Measurements from ENCODE around the gene CDC34. TPM values are rescaled to one million over a fixed set of nuclear protein-coding genes. Genes with fewer than 3 reads are reported as not detected.

The CDC34 gene
- polyA plus RNA-seq, 2 of the 4 experiments (the other 2 are of a cell fraction): 37.4 to 62.6 TPM

DNA sequence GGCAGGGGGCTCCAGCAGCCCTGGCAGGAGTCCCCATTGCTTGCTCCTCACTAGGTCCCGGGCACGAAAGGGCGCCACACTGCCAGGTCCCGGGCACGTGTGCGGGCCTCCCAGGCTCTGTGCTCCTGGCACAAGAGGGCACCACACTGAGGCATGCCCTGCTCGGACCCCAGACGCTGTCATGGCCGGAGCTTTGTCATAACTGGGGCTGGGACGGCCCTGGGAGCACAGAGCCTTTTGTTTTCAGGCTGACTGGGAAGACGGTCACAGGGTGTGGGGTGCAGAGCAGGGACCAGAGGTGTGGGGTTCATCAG, 48.2 kb downstream of the CDC34 start:
- no peak for DNase-seq (ENCODE audit: low read depth in 1 of 2, low spot score in 1 of 2)
- ATAC-seq: no peak
- POLR2A ChIA-PET: no interaction called here
- no peak overlapping the region for H3K4me2 ChIP-seq
- peaks cover 27% of the 10 kb centered on the region for H3K4me1 ChIP-seq
- 76% methylated on average over 4 of the region's 11 CpGs for WGBS (ENCODE audit: missing lambda C conversion rate)
- H3K4me3 ChIP-seq: no peak overlapping the region
- no peak overlapping the region for H3K27ac ChIP-seq
- no peak for FAIRE-seq
- CTCF ChIA-PET: no interaction called here
- no peak for TF ChIP-seq CEBPB (IDR thresholded peaks at IDR 0.05)
- no peak for TF ChIP-seq HES2 (IDR thresholded peaks at IDR 0.05)
- no peak for TF ChIP-seq EHF (CRISPR knock-in tag; IDR thresholded peaks at IDR 0.05)
- TF ChIP-seq HOXB5 (CRISPR knock-in tag; IDR thresholded peaks at IDR 0.05): no peak
- TF ChIP-seq HOXB13 (CRISPR knock-in tag; IDR thresholded peaks at IDR 0.05; ENCODE audit: low read depth): no peak
- no peak for TF ChIP-seq RARB (CRISPR knock-in tag; IDR thresholded peaks at IDR 0.05)
- no peak for TF ChIP-seq ZFP36 (IDR thresholded peaks at IDR 0.05; ENCODE audit: borderline replicate concordance, partially characterized antibody)
- no peak for TF ChIP-seq TP53 (CRISPR knock-in tag; IDR thresholded peaks at IDR 0.05)
- no peak for TF ChIP-seq MAX (IDR thresholded peaks at IDR 0.05)
- TF ChIP-seq RFX5 (IDR thresholded peaks at IDR 0.05): no peak
- TF ChIP-seq FOSB (CRISPR knock-in tag; IDR thresholded peaks at IDR 0.05): no peak
- TF ChIP-seq PHF8 (IDR thresholded peaks at IDR 0.05; ENCODE audit: borderline replicate concordance, low read depth): no peak
- TF ChIP-seq ZSCAN20 (CRISPR knock-in tag; IDR thresholded peaks at IDR 0.05): no peak
- TF ChIP-seq EHMT2 (IDR thresholded peaks at IDR 0.05; ENCODE audit: low read depth): no peak
- TF ChIP-seq FOXS1 (CRISPR knock-in tag; IDR thresholded peaks at IDR 0.05): no peak
- no peak for TF ChIP-seq NR3C1 (IDR thresholded peaks at IDR 0.05)
- TF ChIP-seq NFE2L2 (conservative IDR thresholded peaks at IDR 0.05; ENCODE audit: low read length): no peak
- no peak for TF ChIP-seq POLR2A (IDR thresholded peaks at IDR 0.05; ENCODE audit: low read length)
- H3K9me3 ChIP-seq: no peaks in the 10 kb centered on the region

DNA sequence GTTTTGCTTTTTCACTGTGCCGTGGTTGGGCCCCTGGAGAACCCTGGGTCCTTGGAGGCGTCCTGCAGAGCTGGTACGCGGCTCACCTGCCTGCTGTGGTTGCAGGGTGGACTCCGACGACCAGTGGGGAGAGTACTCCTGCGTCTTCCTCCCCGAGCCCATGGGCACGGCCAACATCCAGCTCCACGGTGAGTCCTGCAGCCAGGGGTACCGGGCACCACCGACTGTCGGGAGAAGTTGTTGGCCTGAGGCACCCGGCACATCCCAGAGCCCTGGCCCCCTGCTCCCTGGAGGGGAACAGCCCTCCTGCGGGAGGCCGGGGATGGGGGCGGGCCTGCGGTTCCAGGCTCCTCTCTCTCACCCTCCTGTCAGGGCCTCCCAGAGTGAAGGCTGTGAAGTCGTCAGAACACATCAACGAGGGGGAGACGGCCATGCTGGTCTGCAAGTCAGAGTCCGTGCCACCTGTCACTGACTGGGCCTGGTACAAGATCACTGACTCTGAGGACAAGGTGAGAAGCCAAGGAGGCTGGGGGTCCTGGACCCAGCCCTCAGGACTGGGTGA, 48.8 kb downstream of the CDC34 start:
- Histone ChIP-seq H3K9me3 (no peaks in the 10 kb centered on the region), H3K4me1 (peaks cover 27% of the 10 kb centered on the region), H3K27ac (no peak overlapping the region), H3K4me2 (no peak overlapping the region), H3K4me3 (no peak overlapping the region)
- WGBS (ENCODE audit: missing lambda C conversion rate): 86% methylated on average over 1 of the region's 22 CpGs
- FAIRE-seq (no peak), ATAC-seq (no peak), DNase-seq (ENCODE audit: low read depth in 1 of 2, low spot score in 1 of 2) (no peak)
- ChIA-PET POLR2A (no interaction called here), CTCF (interaction anchor here (2.4 kb wide), 1 partner anchor 48 kb away, joined by 6 read pairs; the partner anchor contains the start of gene CDC34)
- no peak for TF ChIP-seq ESRRA (IDR thresholded peaks at IDR 0.05; ENCODE audit: borderline replicate concordance, low read length)
- no peak for TF ChIP-seq HOXB13 (CRISPR knock-in tag; IDR thresholded peaks at IDR 0.05; ENCODE audit: low read depth)
- TF ChIP-seq TP53 (CRISPR knock-in tag; IDR thresholded peaks at IDR 0.05): no peak
- TF ChIP-seq EP300 (IDR thresholded peaks at IDR 0.05): no peak
- no peak for TF ChIP-seq CHD4 (IDR thresholded peaks at IDR 0.05; ENCODE audit: borderline replicate concordance)

- WGBS (ENCODE audit: missing lambda C conversion rate): 90% methylated on average over 2 of the region's 40 CpGs
- no peak for DNase-seq (ENCODE audit: low read depth in 1 of 2, low spot score in 1 of 2)
- POLR2A ChIA-PET: interaction anchor here (0.7 kb wide), 1 partner anchor 9 kb away, joined by 3 read pairs; the partner anchor contains the start of gene BSG
Measured at GRCh38 chr19:581399-582111, 50.0 kb downstream of the CDC34 start.

More at GRCh38 chr19:581399-582111, 50.0 kb downstream of the CDC34 start:
- H3K9me3 ChIP-seq: no peaks in the 10 kb centered on the region
- H3K27ac ChIP-seq: peak overlapping the region in 1 of 2 experiments; percentile 58; a peak in 1 of 6 replicates
- TF ChIP-seq RARB (CRISPR knock-in tag; IDR thresholded peaks at IDR 0.05): no peak
- no peak for TF ChIP-seq CTCF (IDR thresholded peaks at IDR 0.05)
- no peak for TF ChIP-seq TP53 (CRISPR knock-in tag; IDR thresholded peaks at IDR 0.05)
- TF ChIP-seq CEBPB (IDR thresholded peaks at IDR 0.05): no peak
- TF ChIP-seq CBX8 (IDR thresholded peaks at IDR 0.05): no peak
- no peak for TF ChIP-seq SREBF2 (IDR thresholded peaks at IDR 0.05)
- no peak for TF ChIP-seq MAFK (IDR thresholded peaks at IDR 0.05; ENCODE audit: partially characterized antibody)
- no peak for TF ChIP-seq CHD2 (IDR thresholded peaks at IDR 0.05; ENCODE audit: low read length, partially characterized antibody)
- TF ChIP-seq RFX5 (IDR thresholded peaks at IDR 0.05): no peak
- TF ChIP-seq ZFP36 (IDR thresholded peaks at IDR 0.05; ENCODE audit: borderline replicate concordance, partially characterized antibody): no peak
- TF ChIP-seq NR3C1 (IDR thresholded peaks at IDR 0.05): no peak
- TF ChIP-seq, protein P1, sequence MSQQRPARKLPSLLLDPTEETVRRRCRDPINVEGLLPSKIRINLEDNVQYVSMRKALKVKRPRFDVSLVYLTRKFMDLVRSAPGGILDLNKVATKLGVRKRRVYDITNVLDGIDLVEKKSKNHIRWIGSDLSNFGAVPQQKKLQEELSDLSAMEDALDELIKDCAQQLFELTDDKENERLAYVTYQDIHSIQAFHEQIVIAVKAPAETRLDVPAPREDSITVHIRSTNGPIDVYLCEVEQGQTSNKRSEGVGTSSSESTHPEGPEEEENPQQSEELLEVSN (IDR thresholded peaks at IDR 0.05; ENCODE audit: borderline replicate concordance, low read depth): no peak
- CTCF ChIA-PET: interaction anchor here (1.1 to 2.4 kb wide), 2 partner anchors 49 to 160 kb away, joined by 3 to 6 read pairs; partner anchors contain the start of gene CDC34
- ATAC-seq: no peak
- no peak overlapping the region for H3K4me2 ChIP-seq
- FAIRE-seq: no peak
- no peak overlapping the region for H3K4me3 ChIP-seq
- H3K4me1 ChIP-seq: peaks cover 27% of the 10 kb centered on the region
